Measurements from ENCODE around the gene TM6SF1.
"Not testable (repeated sequence)": the region's sequence is repeated elsewhere in the genome, so short reads cannot be mapped to it uniquely, and the experiment has no call there.

TM6SF1 gene

GRCh38 chr15:83087576-83087975 is 19.9 kb upstream of the TM6SF1 start:
- TF ChIP-seq Cebpa-rat (IDR thresholded peaks at IDR 0.05), result no peak
- Histone ChIP-seq H3K4me1 (peaks cover 8% of the 10 kb centered on the region), H4K20me1 (no peaks in the 10 kb centered on the region), H3K4me3 (no peak overlapping the region), H3K27ac (no peak overlapping the region), H3K9ac (no peak overlapping the region), H3K4me2 (no peak overlapping the region), H3K36me3 (no peaks in the 10 kb centered on the region), H3K27me3 (no peaks in the 10 kb centered on the region), H3K9me3 (no peaks in the 10 kb centered on the region)

GRCh38 chr15:83088876-83089275 is 18.6 kb upstream of the TM6SF1 start:
- Histone ChIP-seq H3K9ac (no peak overlapping the region), H3K27me3 (no peaks in the 10 kb centered on the region), H3K9me3 (no peaks in the 10 kb centered on the region), H3K4me3 (no peak overlapping the region), H3K36me3 (no peaks in the 10 kb centered on the region), H3K27ac (no peak overlapping the region), H3K4me2 (no peak overlapping the region), H4K20me1 (no peaks in the 10 kb centered on the region), H3K4me1 (peaks cover 12% of the 10 kb centered on the region)
- no peak for TF ChIP-seq Cebpa-rat (IDR thresholded peaks at IDR 0.05)

- no peak overlapping the region for H3K27ac ChIP-seq
- TF ChIP-seq Cebpa-rat (IDR thresholded peaks at IDR 0.05), result no peak
- H3K9me3 ChIP-seq, result no peaks in the 10 kb centered on the region
- H4K20me1 ChIP-seq, result no peaks in the 10 kb centered on the region
- H3K9ac ChIP-seq, result no peak overlapping the region
- no peaks in the 10 kb centered on the region for H3K27me3 ChIP-seq
- no peaks in the 10 kb centered on the region for H3K36me3 ChIP-seq
- H3K4me1 ChIP-seq, result peaks cover 12% of the 10 kb centered on the region
- H3K4me3 ChIP-seq, result no peak overlapping the region
- H3K4me2 ChIP-seq, result no peak overlapping the region
Observed at GRCh38 chr15:83090465-83090864, 17.0 kb upstream of the TM6SF1 start.

- peaks cover 12% of the 10 kb centered on the region for H3K4me1 ChIP-seq
- H3K27ac ChIP-seq, result peak overlapping the region; percentile 51; the same call in 1 of the 2 replicates
- not testable (repeated sequence) for H3K9me3 ChIP-seq, H3K4me3 ChIP-seq, H3K27me3 ChIP-seq, H3K9ac ChIP-seq, H3K36me3 ChIP-seq, H4K20me1 ChIP-seq
- H3K4me2 ChIP-seq, result peak overlapping the region; percentile 49
Observed at GRCh38 chr15:83091965-83092308, 15.5 kb upstream of the TM6SF1 start.

GRCh38 chr15:83092309-83092976 is 15.0 kb upstream of the TM6SF1 start:
- TF ChIP-seq Cebpa-rat (IDR thresholded peaks at IDR 0.05), result no peak
- Histone ChIP-seq H3K4me1 (peaks cover 12% of the 10 kb centered on the region), H3K9ac (no peak overlapping the region), H3K4me2 (peak overlapping the region; percentile 49), H3K4me3 (no peak overlapping the region), H4K20me1 (no peaks in the 10 kb centered on the region), H3K27ac (peak overlapping the region; percentile 51; the same call in 1 of the 2 replicates), H3K36me3 (no peaks in the 10 kb centered on the region), H3K27me3 (no peaks in the 10 kb centered on the region), H3K9me3 (no peaks in the 10 kb centered on the region; the same call in 1 of the 2 replicates)

- H4K20me1 ChIP-seq, result no peaks in the 10 kb centered on the region
- no peak for TF ChIP-seq Cebpa-rat (IDR thresholded peaks at IDR 0.05)
- no peak overlapping the region for H3K4me3 ChIP-seq
- no peak overlapping the region for H3K4me2 ChIP-seq
- H3K9me3 ChIP-seq, result no peaks in the 10 kb centered on the region; the same call in 1 of the 2 replicates
- peaks cover 12% of the 10 kb centered on the region for H3K4me1 ChIP-seq
- no peak overlapping the region for H3K27ac ChIP-seq
- H3K9ac ChIP-seq, result no peak overlapping the region
- no peaks in the 10 kb centered on the region for H3K36me3 ChIP-seq
- H3K27me3 ChIP-seq, result no peaks in the 10 kb centered on the region
Observed at GRCh38 chr15:83094583-83094982, 12.9 kb upstream of the TM6SF1 start.

- H3K4me2 ChIP-seq, result no peak overlapping the region
- H4K20me1 ChIP-seq, result no peaks in the 10 kb centered on the region
- TF ChIP-seq Cebpa-rat (IDR thresholded peaks at IDR 0.05), result no peak
- H3K27ac ChIP-seq, result no peak overlapping the region
- no peak overlapping the region for H3K4me3 ChIP-seq
- H3K9me3 ChIP-seq, result no peaks in the 10 kb centered on the region; the same call in 1 of the 2 replicates
- peaks cover 9% of the 10 kb centered on the region; the same call in 1 of the 2 replicates for H3K4me1 ChIP-seq
- H3K9ac ChIP-seq, result no peak overlapping the region
- H3K36me3 ChIP-seq, result no peaks in the 10 kb centered on the region
- no peaks in the 10 kb centered on the region for H3K27me3 ChIP-seq
Observed at GRCh38 chr15:83098079-83098478, 9.4 kb upstream of the TM6SF1 start.

GRCh38 chr15:83099290-83099689 is 8.2 kb upstream of the TM6SF1 start:
- no peak for TF ChIP-seq Cebpa-rat (IDR thresholded peaks at IDR 0.05)
- Histone ChIP-seq H3K4me2 (no peak overlapping the region), H3K27me3 (no peaks in the 10 kb centered on the region), H3K4me1 (peaks cover 9% of the 10 kb centered on the region; the same call in 1 of the 2 replicates), H4K20me1 (no peaks in the 10 kb centered on the region), H3K27ac (no peak overlapping the region), H3K9me3 (no peaks in the 10 kb centered on the region; the same call in 1 of the 2 replicates), H3K4me3 (no peak overlapping the region), H3K36me3 (no peaks in the 10 kb centered on the region), H3K9ac (no peak overlapping the region)

GRCh38 chr15:83100097-83100646 is 7.3 kb upstream of the TM6SF1 start:
- Histone ChIP-seq H3K4me3 (no peak overlapping the region), H4K20me1 (no peaks in the 10 kb centered on the region), H3K4me2 (no peak overlapping the region), H3K9me3 (no peaks in the 10 kb centered on the region; the same call in 1 of the 2 replicates), H3K27ac (no peak overlapping the region), H3K27me3 (no peaks in the 10 kb centered on the region), H3K9ac (no peak overlapping the region), H3K4me1 (peaks cover 9% of the 10 kb centered on the region; the same call in 1 of the 2 replicates), H3K36me3 (no peaks in the 10 kb centered on the region)
- no peak for TF ChIP-seq Cebpa-rat (IDR thresholded peaks at IDR 0.05)

- Histone ChIP-seq H3K36me3 (no peaks in the 10 kb centered on the region), H3K27me3 (peaks cover 10% of the 10 kb centered on the region), H3K4me1 (peaks cover 14% of the 10 kb centered on the region), H3K9me3 (no peaks in the 10 kb centered on the region; the same call in 1 of the 2 replicates), H3K9ac (no peak overlapping the region), H3K4me2 (no peak overlapping the region), H3K4me3 (no peak overlapping the region), H3K27ac (no peak overlapping the region), H4K20me1 (no peaks in the 10 kb centered on the region)
- no peak for TF ChIP-seq Cebpa-rat (IDR thresholded peaks at IDR 0.05)
Observed at GRCh38 chr15:83102346-83102745, 5.1 kb upstream of the TM6SF1 start.

All from BLaER1 (cell line).